Choroid plexus epithelial cell (primary cell): ENCODE measurements around the gene PUSL1.

ENCODE experiments used
- DNase-seq: peaks from one replicate; pipeline ENCODE4 v3.0.0-alpha.2; 2010; ENCODE audit warnings: low read depth
- H3K4me3 ChIP-seq: 2 replicates; pipeline ENCODE4 v1.5.1; 2011; ENCODE audit warnings: low read depth, mild to moderate bottlenecking, control low read depth, low read length, moderate library complexity
- TF ChIP-seq, protein P1 (sequence below): conservative IDR thresholded peaks from 2 replicates; pipeline ENCODE4 v1.5.1; 2011; ENCODE audit warnings: low read depth, mild to moderate bottlenecking, control low read depth, inconsistent platforms, low read length, moderate library complexity

The PUSL1 gene

DNA sequence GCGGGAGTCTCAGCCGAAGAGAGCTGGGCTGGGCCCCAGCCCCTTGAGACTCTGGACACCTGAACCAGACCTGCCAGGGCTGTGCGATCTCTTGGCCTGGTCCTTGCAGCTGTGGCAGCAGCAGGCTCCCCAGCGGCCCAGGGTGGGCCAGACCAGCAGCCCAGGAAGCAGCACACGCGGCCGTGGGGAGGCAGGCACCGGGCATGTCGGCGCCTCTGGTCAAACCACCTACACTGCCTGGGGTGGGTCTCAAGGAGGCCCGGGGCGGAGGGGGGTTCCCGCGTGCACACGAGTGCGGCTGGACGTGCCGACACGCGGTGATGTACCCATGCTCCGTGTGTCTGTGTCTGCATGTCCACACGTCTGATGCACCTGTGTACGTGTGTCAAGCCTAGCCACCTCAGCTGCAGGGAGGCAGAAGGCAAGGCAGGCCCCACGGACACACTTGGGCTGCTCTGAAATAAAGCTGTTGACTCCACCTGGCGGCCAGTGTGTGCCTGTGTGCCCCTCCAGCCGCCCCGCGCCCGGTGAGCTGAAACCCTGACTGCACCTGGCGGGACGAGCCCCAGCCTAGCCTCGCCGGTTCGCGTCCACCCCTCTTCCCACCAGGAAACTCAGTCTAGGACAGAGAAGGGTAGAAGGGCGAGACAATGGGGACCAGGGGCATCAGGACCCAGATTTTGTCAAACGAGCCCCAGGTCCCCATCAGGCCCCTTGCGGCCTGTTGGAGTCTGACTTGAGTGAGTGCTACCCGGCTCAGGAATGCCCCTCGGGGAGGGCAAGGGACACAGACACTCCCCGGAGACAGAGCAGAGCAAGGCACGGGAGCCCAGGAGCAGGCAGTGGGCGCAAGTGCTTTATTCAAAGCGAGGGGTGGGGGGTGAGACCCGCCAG is 16.6 kb upstream of the PUSL1 start:
- H3K4me3 ChIP-seq, result no peak overlapping the region
- DNase-seq, result peak; percentile 72
- TF ChIP-seq, protein P1, sequence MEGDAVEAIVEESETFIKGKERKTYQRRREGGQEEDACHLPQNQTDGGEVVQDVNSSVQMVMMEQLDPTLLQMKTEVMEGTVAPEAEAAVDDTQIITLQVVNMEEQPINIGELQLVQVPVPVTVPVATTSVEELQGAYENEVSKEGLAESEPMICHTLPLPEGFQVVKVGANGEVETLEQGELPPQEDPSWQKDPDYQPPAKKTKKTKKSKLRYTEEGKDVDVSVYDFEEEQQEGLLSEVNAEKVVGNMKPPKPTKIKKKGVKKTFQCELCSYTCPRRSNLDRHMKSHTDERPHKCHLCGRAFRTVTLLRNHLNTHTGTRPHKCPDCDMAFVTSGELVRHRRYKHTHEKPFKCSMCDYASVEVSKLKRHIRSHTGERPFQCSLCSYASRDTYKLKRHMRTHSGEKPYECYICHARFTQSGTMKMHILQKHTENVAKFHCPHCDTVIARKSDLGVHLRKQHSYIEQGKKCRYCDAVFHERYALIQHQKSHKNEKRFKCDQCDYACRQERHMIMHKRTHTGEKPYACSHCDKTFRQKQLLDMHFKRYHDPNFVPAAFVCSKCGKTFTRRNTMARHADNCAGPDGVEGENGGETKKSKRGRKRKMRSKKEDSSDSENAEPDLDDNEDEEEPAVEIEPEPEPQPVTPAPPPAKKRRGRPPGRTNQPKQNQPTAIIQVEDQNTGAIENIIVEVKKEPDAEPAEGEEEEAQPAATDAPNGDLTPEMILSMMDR, result peak; percentile 75

DNA sequence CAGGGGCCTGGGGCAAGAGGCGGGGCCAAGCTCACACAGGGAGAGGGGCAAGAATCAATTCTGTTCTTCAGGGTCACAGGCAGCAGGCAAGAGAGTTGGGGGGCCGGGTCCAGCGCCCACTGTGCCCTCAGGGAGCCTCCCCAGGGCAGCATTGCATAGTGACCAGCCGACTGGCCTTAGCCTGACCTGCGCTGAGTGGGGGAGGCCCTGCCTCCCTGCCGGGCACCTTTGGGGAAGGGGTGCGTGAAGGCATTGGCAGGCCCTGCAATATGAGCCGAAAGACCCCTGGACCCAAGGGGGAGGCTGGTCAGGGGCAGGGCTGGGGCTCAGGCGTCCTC is 16.0 kb upstream of the PUSL1 start:
- TF ChIP-seq, protein P1, result no peak
- H3K4me3 ChIP-seq, result no peak overlapping the region
- no peak for DNase-seq

DNA sequence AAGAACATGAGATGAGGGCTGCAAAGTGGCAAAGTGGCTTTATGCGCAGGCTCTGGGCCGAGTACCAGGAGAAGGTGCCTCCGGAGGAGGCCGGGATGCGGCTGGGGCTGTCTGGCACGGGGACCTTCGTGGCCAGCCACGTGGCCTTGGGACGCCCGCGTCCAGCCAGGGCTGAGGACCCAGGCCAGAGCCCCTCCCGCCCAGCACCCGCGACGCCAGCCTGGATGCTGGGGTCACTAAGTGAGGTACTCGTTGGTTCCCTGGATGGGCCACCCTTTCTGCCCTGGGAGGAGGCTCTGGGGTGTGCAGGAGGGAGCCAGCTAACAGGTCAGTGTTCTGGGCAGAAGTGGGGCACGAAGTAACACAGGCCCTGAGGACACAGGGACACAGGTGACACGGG is 15.5 kb upstream of the PUSL1 start:
- TF ChIP-seq, protein P1, result no peak

DNA sequence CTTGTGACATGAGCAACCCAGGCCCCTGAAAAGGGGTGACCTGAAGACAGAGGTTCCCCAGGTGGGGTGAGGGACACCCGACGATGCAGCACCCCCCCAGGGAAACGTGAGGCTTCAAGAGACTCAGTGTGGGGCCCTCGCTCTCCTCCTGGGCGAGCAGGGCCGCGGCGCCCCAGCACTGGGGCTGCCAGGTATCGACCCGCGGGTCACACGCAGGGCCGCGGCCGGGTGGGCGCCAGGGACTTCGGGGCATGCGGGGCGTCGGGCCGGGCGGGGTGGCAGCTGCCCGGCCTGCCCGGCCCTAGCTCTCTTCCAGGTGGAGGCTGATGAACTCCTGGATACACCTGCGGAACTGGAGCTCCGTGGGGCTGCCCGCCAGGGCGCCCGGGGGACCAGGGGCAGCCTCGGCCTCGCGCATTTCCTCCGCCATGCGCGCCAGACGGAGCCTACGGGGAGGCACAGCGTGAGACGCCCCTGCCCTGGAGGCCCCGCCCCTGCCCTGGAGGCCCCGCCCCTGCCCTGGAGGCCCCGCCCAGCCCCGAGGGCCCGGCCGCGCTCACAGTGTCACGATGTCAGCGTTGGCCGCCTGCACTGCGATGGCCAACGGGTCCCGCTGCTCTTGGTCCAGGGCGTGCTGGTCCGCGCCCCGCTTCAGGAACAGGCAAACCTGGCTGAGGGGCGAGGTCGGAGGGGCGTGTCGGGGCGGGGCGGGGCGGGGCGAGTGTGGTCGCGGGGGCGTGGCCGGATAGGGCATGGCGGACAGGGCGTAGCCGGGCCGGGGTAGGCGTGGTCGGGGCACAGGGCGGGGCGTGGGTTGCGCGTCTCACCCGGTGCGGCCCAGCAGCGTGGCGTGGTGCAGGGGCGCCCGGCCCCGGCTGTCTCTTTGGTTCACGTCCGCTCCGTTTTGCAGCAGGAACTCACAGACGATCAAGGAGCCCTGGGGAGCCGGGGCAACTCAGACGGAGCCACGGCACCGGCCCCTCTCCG is 14.8 kb upstream of the PUSL1 start:
- TF ChIP-seq, protein P1, result no peak
- H3K4me3 ChIP-seq, result no peak overlapping the region
- no peak for DNase-seq

More for the DNA sequence above, 15.5 kb upstream of the PUSL1 start:
- DNase-seq, result no peak
- no peak overlapping the region for H3K4me3 ChIP-seq

GRCh38 chr1:1294250-1294890 is 14.0 kb upstream of the PUSL1 start:
- no peak overlapping the region for H3K4me3 ChIP-seq
- TF ChIP-seq, protein P1, result no peak
- no peak for DNase-seq

DNA sequence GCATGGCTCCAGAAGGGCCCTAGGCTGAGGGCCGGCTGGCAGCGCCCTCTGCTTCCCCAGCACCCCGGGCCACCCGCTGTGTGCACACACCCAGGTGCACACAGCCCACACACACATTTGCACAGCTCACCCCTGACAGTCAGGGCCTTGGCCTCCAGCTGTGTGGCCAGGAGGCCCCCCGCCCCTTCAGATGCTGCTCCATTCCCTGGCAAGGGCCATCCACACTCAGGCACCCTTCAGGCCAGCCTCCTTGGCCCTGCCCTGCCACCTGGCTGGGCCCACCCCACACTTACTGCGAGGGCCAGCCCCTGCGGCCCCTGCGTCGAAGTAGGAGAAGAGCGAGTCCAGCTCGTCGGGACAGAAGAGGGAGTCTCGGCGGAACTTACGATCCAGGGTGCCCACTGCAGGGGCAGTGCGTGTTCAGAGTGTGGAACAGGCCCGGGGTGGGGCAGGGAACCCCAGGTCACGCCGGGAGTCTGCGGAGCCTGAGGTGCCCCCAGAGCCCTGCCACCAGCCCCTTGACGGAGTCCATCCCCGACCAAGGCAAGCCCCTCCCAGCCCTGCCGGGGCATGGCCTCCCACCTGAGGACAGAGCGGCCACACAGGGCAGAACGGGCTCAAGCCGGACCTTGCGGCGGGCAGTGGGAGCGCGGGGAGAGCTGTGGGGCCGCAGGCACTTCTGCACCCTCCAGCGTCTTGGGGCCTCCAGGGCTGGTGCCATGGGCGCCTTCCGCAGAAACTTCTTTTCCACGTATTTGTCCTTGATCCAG is 13.1 kb upstream of the PUSL1 start:
- TF ChIP-seq, protein P1, result no peak
- DNase-seq, result no peak
- no peak overlapping the region for H3K4me3 ChIP-seq
